HUES64 (cell line): ENCODE results near the gene SF3A1.
A peak's percentile ranks its signal among the peaks of the same experiment; 100 is the strongest.

Source experiments
- H3K27ac ChIP-seq: 2 replicates; pipeline ENCODE4 v1.7.0; 2013; ENCODE audit warnings: low read depth, low read length, inconsistent platforms
- H3K27me3 ChIP-seq: 2 replicates; pipeline ENCODE4 v1.6.1; 2013; ENCODE audit warnings: mild to moderate bottlenecking, low read length; ENCODE audit not compliant: insufficient read depth
- H3K36me3 ChIP-seq: 2 replicates; pipeline ENCODE4 v1.6.1; 2013; ENCODE audit warnings: mild to moderate bottlenecking, low read length; ENCODE audit not compliant: insufficient read depth
- H3K4me1 ChIP-seq: 2 replicates; pipeline ENCODE4 v1.6.1; 2013; ENCODE audit warnings: mild to moderate bottlenecking, low read length, moderate library complexity; ENCODE audit not compliant: insufficient read depth
- H3K4me3 ChIP-seq: 2 replicates; pipeline ENCODE4 v1.5.1; 2013; ENCODE audit warnings: mild to moderate bottlenecking, low read length, moderate library complexity
- H3K9ac ChIP-seq: 2 replicates; pipeline ENCODE4 v1.6.1; 2013; ENCODE audit warnings: mild to moderate bottlenecking, low read depth, low read length
- H3K9me3 ChIP-seq: 2 replicates; pipeline ENCODE4 v1.6.1; 2013; ENCODE audit warnings: low read depth, low read length; ENCODE audit not compliant: insufficient read depth
- WGBS: fragments of 150-250, 120-280 bp; methylation state at CpG from one replicate; pipeline ENCODE4 v1.1.7; 2013; ENCODE audit warnings: missing lambda C conversion rate; 5-methylcytosine and 5-hydroxymethylcytosine counted together

SF3A1 gene

GRCh38 chr22:30321461-30321860 lies 35.2 kb downstream of the SF3A1 start:
- H3K4me1 ChIP-seq, result peaks cover 4% of the 10 kb centered on the region; the same call in 1 of the 2 replicates
- no peak overlapping the region for H3K27ac ChIP-seq
- 98% methylated on average over 2 of the region's 2 CpGs for WGBS
- no peak overlapping the region for H3K9ac ChIP-seq
- no peaks in the 10 kb centered on the region for H3K27me3 ChIP-seq
- no peak overlapping the region for H3K4me3 ChIP-seq
- H3K36me3 ChIP-seq, result no peaks in the 10 kb centered on the region
- H3K9me3 ChIP-seq, result no peaks in the 10 kb centered on the region

GRCh38 chr22:30320021-30320556 lies 36.6 kb downstream of the SF3A1 start:
- Histone ChIP-seq H3K4me3 (no peak overlapping the region), H3K36me3 (no peaks in the 10 kb centered on the region), H3K27ac (no peak overlapping the region), H3K27me3 (no peaks in the 10 kb centered on the region), H3K9me3 (no peaks in the 10 kb centered on the region), H3K9ac (no peak overlapping the region), H3K4me1 (no peaks in the 10 kb centered on the region)
- 92% methylated on average over 3 of the region's 3 CpGs for WGBS

GRCh38 chr22:30318799-30319419 lies 37.8 kb downstream of the SF3A1 start:
- no peak overlapping the region for H3K27ac ChIP-seq
- no peaks in the 10 kb centered on the region for H3K36me3 ChIP-seq
- H3K9me3 ChIP-seq, result no peaks in the 10 kb centered on the region
- no peak overlapping the region for H3K9ac ChIP-seq
- H3K27me3 ChIP-seq, result no peaks in the 10 kb centered on the region
- H3K4me3 ChIP-seq, result no peak overlapping the region
- 84% methylated on average over 7 of the region's 7 CpGs for WGBS
- no peaks in the 10 kb centered on the region for H3K4me1 ChIP-seq

DNA sequence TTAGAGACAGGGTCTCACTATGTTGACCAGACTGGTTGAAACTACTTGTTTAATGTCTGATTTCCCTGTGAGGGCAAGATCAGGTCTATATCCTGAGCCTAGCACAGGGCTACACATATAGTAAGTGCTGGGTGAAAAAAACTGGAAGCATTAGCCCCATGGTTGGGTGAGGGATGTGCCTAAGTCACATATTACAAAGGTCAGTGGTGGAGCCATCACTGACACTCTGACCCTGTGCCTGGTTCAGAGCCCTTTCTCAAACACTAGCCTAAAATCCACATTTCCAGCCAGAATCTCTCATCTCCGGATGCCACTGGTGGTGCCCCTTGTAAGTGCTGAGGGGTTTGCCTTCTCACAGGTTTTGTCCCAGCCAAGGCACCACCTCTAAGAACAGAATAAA lies 38.9 kb downstream of the SF3A1 start:
- H3K36me3 ChIP-seq, result no peaks in the 10 kb centered on the region
- no peak overlapping the region for H3K27ac ChIP-seq
- WGBS, result 94% methylated on average over 1 of the region's 1 CpG
- H3K9me3 ChIP-seq, result no peaks in the 10 kb centered on the region
- H3K27me3 ChIP-seq, result no peaks in the 10 kb centered on the region
- no peaks in the 10 kb centered on the region for H3K4me1 ChIP-seq
- H3K9ac ChIP-seq, result no peak overlapping the region
- no peak overlapping the region for H3K4me3 ChIP-seq

DNA sequence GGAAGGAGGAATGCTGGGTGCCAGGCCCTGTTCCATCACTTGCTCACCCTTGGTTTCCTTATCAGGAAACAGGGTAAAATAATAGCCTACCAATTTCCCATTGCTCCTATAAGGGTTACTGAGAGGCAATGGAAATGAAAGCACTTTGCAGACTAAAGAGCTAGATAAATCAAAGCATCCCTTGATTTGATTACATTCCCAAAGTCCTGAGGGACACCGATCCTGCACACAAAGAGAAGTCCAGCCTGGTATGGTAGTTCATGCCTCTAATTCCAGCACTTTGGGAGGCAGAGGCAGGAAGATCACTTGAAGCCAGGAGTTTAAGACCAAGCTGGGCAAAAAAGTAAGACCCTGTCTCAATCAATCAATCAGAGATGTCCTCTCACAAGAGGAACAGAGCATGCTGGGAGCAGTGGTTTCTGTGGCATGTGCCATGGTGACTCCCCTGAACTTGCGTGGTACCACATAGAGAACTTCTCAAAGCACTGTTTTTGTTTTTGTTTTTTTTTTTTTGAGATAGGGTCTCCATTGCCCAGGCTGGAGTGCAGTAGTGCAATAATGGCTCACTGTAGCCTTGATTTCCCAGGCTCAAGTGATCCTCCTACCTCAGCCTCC lies 40.6 kb downstream of the SF3A1 start:
- H3K4me3 ChIP-seq, result no peak overlapping the region
- H3K9ac ChIP-seq, result no peak overlapping the region
- 92% methylated on average over 2 of the region's 2 CpGs for WGBS
- no peaks in the 10 kb centered on the region for H3K9me3 ChIP-seq
- H3K4me1 ChIP-seq, result peaks cover 2% of the 10 kb centered on the region; the same call in 1 of the 2 replicates
- H3K27ac ChIP-seq, result no peak overlapping the region
- H3K27me3 ChIP-seq, result no peaks in the 10 kb centered on the region
- no peaks in the 10 kb centered on the region for H3K36me3 ChIP-seq

DNA sequence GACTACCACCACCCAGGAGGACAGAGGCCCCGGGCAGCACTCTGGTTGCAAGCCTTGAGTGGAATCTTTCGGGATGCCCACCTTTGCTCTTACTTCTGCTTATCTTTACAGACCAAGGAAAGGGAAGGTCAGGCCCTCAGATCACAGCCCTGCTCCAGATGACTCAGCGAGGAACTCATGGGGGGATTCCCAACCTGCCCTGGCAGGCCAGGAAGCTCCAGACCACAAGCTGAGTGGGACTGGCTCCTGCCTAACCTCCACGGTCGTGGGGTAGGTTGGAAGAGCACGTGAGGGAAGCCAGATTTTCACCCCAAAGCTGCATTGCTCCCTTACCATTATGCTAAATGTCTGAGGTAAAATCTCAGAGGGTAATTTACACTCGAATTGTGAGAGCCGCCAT lies 41.8 kb downstream of the SF3A1 start:
- H3K4me1 ChIP-seq, result peaks cover 9% of the 10 kb centered on the region; the same call in 1 of the 2 replicates
- H3K9ac ChIP-seq, result peak overlapping the region; percentile 11; the same call in 1 of the 2 replicates
- H3K27ac ChIP-seq, result no peak overlapping the region
- no peaks in the 10 kb centered on the region for H3K9me3 ChIP-seq
- no peaks in the 10 kb centered on the region for H3K36me3 ChIP-seq
- H3K4me3 ChIP-seq, result no peak overlapping the region
- no peaks in the 10 kb centered on the region for H3K27me3 ChIP-seq
- WGBS, result 79% methylated on average over 8 of the region's 8 CpGs

- WGBS, result 95% methylated on average over 6 of the region's 8 CpGs
- Histone ChIP-seq H3K9ac (no peak overlapping the region), H3K27ac (no peak overlapping the region), H3K4me1 (peaks cover 9% of the 10 kb centered on the region; the same call in 1 of the 2 replicates), H3K36me3 (no peaks in the 10 kb centered on the region), H3K27me3 (no peaks in the 10 kb centered on the region), H3K4me3 (no peak overlapping the region), H3K9me3 (no peaks in the 10 kb centered on the region)
Observed at GRCh38 chr22:30313527-30314363, 42.9 kb downstream of the SF3A1 start.

DNA sequence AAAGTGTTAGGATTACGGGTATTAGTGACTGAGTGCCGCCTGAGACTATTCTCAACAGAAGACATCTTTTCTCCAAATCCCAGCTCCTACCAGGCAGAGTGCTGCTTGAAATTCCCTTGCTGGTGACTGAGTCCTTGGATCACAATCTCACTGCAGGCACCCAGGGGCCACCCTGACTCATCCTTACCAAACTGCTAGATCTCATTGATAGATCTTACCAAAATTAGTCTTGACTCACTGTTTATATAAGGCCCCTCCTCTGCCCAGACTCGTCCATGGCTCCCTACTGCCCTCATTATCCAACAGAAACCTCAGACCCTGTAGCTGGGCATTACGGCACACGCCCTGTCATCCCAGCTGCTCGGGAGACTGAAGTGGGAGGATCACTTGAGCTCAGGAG lies 44.6 kb downstream of the SF3A1 start:
- Histone ChIP-seq H3K27me3 (no peaks in the 10 kb centered on the region), H3K9ac (no peak overlapping the region), H3K36me3 (no peaks in the 10 kb centered on the region), H3K4me3 (no peak overlapping the region), H3K4me1 (peaks cover 9% of the 10 kb centered on the region; the same call in 1 of the 2 replicates), H3K27ac (no peak overlapping the region), H3K9me3 (no peaks in the 10 kb centered on the region)
- 90% methylated on average over 6 of the region's 6 CpGs for WGBS

DNA sequence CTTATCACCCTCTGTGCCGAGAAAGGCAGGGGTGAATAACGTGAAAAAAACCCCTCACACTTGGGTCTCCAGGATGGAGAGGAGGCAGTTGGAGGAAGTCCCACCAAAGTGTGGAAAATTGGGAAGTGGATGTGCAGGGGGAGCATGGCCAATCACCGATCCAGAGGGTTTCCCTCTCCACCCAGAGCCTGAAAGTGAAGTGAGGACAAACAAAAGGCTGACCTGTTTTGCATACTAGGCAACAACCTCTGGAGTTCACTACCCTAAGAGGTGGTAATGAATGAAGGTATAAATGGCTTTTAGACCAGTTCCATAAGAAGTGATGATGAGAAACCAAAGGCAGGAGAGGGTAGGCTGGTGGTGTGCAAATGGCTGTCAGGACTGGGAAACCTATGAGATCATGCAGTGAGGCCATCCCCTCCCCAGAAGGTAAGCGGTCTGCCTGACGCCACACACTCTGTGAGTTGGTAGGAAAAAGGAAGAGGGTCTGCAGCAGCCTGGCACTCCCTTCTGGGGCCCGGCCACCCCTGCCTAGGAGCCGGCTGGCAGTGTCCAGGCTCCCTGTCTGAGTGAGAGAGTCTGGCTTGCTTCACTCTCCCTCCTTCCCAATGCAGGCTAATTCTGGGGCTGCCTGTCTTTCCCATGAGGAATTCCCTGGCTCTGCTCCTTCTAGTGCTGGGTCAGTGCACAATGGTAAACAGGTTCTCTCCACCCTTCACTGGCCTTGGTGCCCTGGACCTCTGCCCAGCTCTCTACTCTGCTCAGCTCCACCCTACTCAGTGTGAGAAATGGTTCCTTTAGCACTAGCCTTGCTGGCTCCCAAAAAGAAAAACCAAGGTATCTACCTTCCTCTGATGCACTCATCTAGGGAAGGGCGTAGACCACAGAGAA lies 45.6 kb downstream of the SF3A1 start:
- Histone ChIP-seq H3K4me3 (no peak overlapping the region), H3K27ac (no peak overlapping the region), H3K9me3 (no peaks in the 10 kb centered on the region), H3K27me3 (no peaks in the 10 kb centered on the region), H3K4me1 (peaks cover 9% of the 10 kb centered on the region; the same call in 1 of the 2 replicates), H3K9ac (no peak overlapping the region), H3K36me3 (no peaks in the 10 kb centered on the region)
- WGBS, result 77% methylated on average over 8 of the region's 8 CpGs

DNA sequence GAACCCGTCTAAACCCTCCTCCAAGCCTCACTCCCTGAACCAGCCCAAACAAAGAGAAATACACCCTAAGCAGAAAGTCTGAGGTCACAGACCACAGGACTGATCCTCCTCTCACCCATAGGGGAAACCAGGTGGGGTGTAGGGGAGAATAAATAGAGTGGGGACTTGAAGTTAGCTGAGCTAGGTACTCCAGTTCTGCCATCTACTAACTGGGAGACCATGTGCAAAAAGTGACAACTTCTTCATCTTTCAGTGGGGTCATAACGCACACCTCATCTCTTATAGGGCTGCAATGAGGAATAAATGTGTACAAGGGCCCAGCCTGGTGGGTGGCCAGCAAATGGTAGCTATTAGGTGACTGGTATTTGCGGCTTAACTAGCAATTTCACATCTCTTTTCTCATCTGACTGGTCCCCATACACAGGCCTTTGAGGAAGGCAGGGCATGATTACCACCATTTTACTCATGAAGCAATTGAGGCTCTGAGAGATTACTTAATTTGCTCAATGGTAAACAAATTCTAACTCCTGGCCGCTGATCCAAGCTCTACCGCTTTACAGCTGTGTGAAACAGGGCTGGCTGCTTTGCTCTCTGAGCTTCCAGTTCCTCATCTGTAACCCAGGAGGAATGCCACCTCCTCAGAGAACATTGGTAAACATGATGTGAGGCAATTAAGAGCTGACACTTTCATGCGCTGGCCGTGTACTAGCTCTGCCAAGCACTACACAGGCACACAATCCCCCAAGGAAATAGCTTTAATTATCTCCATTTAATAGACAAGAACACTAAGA lies 46.5 kb downstream of the SF3A1 start:
- Histone ChIP-seq H3K27me3 (no peaks in the 10 kb centered on the region), H3K4me1 (peaks cover 9% of the 10 kb centered on the region; the same call in 1 of the 2 replicates), H3K4me3 (no peak overlapping the region), H3K36me3 (no peaks in the 10 kb centered on the region), H3K9me3 (no peaks in the 10 kb centered on the region), H3K27ac (no peak overlapping the region), H3K9ac (no peak overlapping the region)
- WGBS, result 94% methylated on average over 7 of the region's 7 CpGs
